HCT116 (cell line): ENCODE data around the gene LIN28A. TPM values are rescaled to one million over a fixed set of nuclear protein-coding genes. Genes with fewer than 3 reads are reported as not detected.

Experiments used
- ATAC-seq: fragments of 200-7000 bp; cut with Tn5 transposase; 2 replicates; pipeline ENCODE4 v1.9.1; 2020; ENCODE audit warnings: mild to moderate bottlenecking, moderate library complexity
- BruUV-seq: library from RNA; stranded (reverse); fragments of 400-500 nt; replicated peaks from 2 replicates; lab custom pipeline; 2021; lab: Mats Ljungman, UMichigan
- CTCF ChIA-PET: fragments of 300-600 bp; sonication (Branson Sonifier 250); formaldehyde crosslinking; loops from one replicate; lab custom pipeline; 2021; ENCODE audit warnings: antibody characterized with exemption; lab: Charles Lee
- POLR2A ChIA-PET: fragments of 300-600, 350-600 bp; sonication (Branson Sonifier 250); formaldehyde crosslinking; loops from one replicate; lab custom pipeline; 2021; ENCODE audit warnings: antibody characterized with exemption; lab: Charles Lee
- RAD21 ChIA-PET, 2 experiments: fragments of 300-600 bp; sonication (Branson Sonifier 250); formaldehyde crosslinking; loops; one replicate each; lab custom pipeline; 2023; ENCODE audit warnings: low total read pairs in 2 of 2; ENCODE audit not compliant: uncharacterized antibody in 2 of 2, unreplicated experiment in 2 of 2, low non-redundant PET in 1 of 2; lab: Charles Lee
- DNase-seq: peaks from one replicate; pipeline ENCODE4 v3.0.0-alpha.2; 2010; ENCODE audit warnings: low read depth, low spot score
- H2AFZ ChIP-seq: fragments of 200-600 bp; shearing (Covaris generic), sonication (generic); 2 replicates; pipeline ENCODE4 v1.6.1; 2017; ENCODE audit warnings: low read depth, mixed run types, mixed read lengths, antibody characterized with exemption, low read length; ENCODE audit not compliant: poor library complexity, severe bottlenecking
- H3K27ac ChIP-seq: 2 replicates; pipeline ENCODE4 v1.5.1; 2012; ENCODE audit warnings: low read depth, low read length
- H3K27me3 ChIP-seq: fragments of 200-600 bp; sonication (generic); 2 replicates; pipeline ENCODE4 v1.6.1; 2016; ENCODE audit warnings: mixed run types, low read length, mixed read lengths; ENCODE audit not compliant: insufficient read depth
- H3K36me3 ChIP-seq, 2 experiments: fragments of 200-500 bp in 1 of 2; fragments of 200-600 bp in 1 of 2; sonication (Bioruptor generic) in 1 of 2; sonication (generic) in 1 of 2; 2 replicates each; pipeline versions ENCODE4 v1.5.1 to v1.6.1; 2014 to 2016; ENCODE audit warnings: low read length in 2 of 2, inconsistent platforms in 1 of 2, mixed read lengths in 1 of 2, mixed run types in 1 of 2; ENCODE audit not compliant: insufficient read depth in 2 of 2, control insufficient read depth in 1 of 2
- H3K4me1 ChIP-seq, 2 experiments: fragments of 200-600 bp in 1 of 2; sonication (generic) in 1 of 2; 2 replicates each; pipeline versions ENCODE4 v1.5.1 to v1.6.1; 2012 to 2017; ENCODE audit warnings: low read length in 2 of 2, inconsistent platforms in 1 of 2, mild to moderate bottlenecking in 1 of 2, mixed read lengths in 1 of 2, mixed run types in 1 of 2, moderate library complexity in 1 of 2; ENCODE audit not compliant: insufficient read depth in 2 of 2, control insufficient read depth in 1 of 2
- H3K4me2 ChIP-seq: fragments of 200-600 bp; sonication (generic); 2 replicates; pipeline ENCODE4 v1.6.1; 2017; ENCODE audit warnings: mixed run types, low read length, mixed read lengths
- H3K4me3 ChIP-seq, 2 experiments: fragments of 200-600 bp in 1 of 2; sonication (generic) in 1 of 2; replicated peaks in 1 of 2; 2 replicates each; pipeline ENCODE4 v1.5.1; 2011 to 2016; ENCODE audit warnings: low read length in 2 of 2, control low read depth in 1 of 2, low read depth in 1 of 2, mild to moderate bottlenecking in 1 of 2, mixed read lengths in 1 of 2, mixed run types in 1 of 2
- H3K79me2 ChIP-seq: fragments of 200-600 bp; sonication (generic); 2 replicates; pipeline ENCODE4 v1.6.1; 2017; ENCODE audit warnings: mild to moderate bottlenecking, mixed run types, low read length, moderate library complexity, mixed read lengths; ENCODE audit not compliant: insufficient read depth
- H3K9ac ChIP-seq: fragments of 200-600 bp; sonication (generic); 2 replicates; pipeline ENCODE4 v1.6.1; 2016; ENCODE audit warnings: low read length, mixed read lengths
- H3K9me2 ChIP-seq: fragments of 200-600 bp; sonication (generic), shearing (Covaris generic); 2 replicates; pipeline ENCODE4 v1.6.1; 2017; ENCODE audit warnings: mixed run types, mild to moderate bottlenecking, moderate library complexity; ENCODE audit not compliant: insufficient read depth
- H3K9me3 ChIP-seq, 2 experiments: fragments of 200-500 bp in 1 of 2; fragments of 200-600 bp in 1 of 2; sonication (Bioruptor generic) in 1 of 2; sonication (generic) in 1 of 2; 2 replicates each; pipeline ENCODE4 v1.6.1; 2014 to 2017; ENCODE audit warnings: low read length in 2 of 2, mixed read lengths in 2 of 2, inconsistent platforms in 1 of 2, low read depth in 1 of 2, mild to moderate bottlenecking in 1 of 2, mixed run types in 1 of 2, moderate library complexity in 1 of 2; ENCODE audit not compliant: control insufficient read depth in 1 of 2, insufficient read depth in 1 of 2
- H4K20me1 ChIP-seq: fragments of 200-600 bp; sonication (generic), shearing (Covaris generic); 2 replicates; pipeline ENCODE4 v1.6.1; 2017; ENCODE audit warnings: mixed run types, mild to moderate bottlenecking, moderate library complexity; ENCODE audit not compliant: insufficient read depth
- CEBPB ChIP-seq: IDR thresholded peaks from 2 replicates; pipeline ENCODE4 v1.6.1; 2012; ENCODE audit warnings: low read depth
- CTCF ChIP-seq, 3 experiments: fragments of 200-600 bp in 1 of 3; sonication (generic) in 1 of 3; IDR thresholded peaks in 2 of 3; conservative IDR thresholded peaks in 1 of 3; 2 replicates each; pipeline ENCODE4 v1.5.1; 2012 to 2017; ENCODE audit warnings: low read depth in 2 of 3, low read length in 2 of 3, antibody characterized with exemption in 1 of 3, borderline replicate concordance in 1 of 3, control low read depth in 1 of 3, mild to moderate bottlenecking in 1 of 3, mixed read lengths in 1 of 3, mixed run types in 1 of 3, moderate library complexity in 1 of 3; ENCODE audit not compliant: insufficient read depth in 1 of 3
- ELF1 ChIP-seq: IDR thresholded peaks from 2 replicates; pipeline ENCODE4 v1.6.1; 2012; ENCODE audit warnings: low read depth, borderline replicate concordance
- FOSL1 ChIP-seq: IDR thresholded peaks from 2 replicates; pipeline ENCODE4 v1.6.1; 2012; ENCODE audit warnings: low read depth
- SRF ChIP-seq: IDR thresholded peaks from 2 replicates; pipeline ENCODE4 v1.6.1; 2012; ENCODE audit warnings: low read depth
- intact Hi-C: fragments of 100-400 bp; cut with micrococcal nuclease; formaldehyde crosslinking; loops from 2 replicates; pipeline ENCODE4 v1.10.0; 2022
- total RNA-seq: library from RNA; stranded (reverse); gene quantifications from one replicate; pipeline ENCODE4 v1.2.1, GENCODE V29; 2021; ENCODE audit not compliant: unreplicated experiment
- TF ChIP-seq, protein P1 (sequence below): IDR thresholded peaks from 2 replicates; pipeline ENCODE4 v1.6.1; 2012; ENCODE audit warnings: low read depth

Gene LIN28A
- total RNA-seq, 1 experiment from 2014 or later, result 1.4 TPM

- CTCF ChIA-PET, result interaction anchor here (1.6 to 2.0 kb wide), 3 partner anchors 32 to 52 kb away, joined by 4 to 9 read pairs (median 9); partner anchors contain the start of gene DHDDS
Observed at GRCh38 chr1:26468911-26469310, 58.3 kb downstream of the LIN28A start.

More at GRCh38 chr1:26468911-26469310, 58.3 kb downstream of the LIN28A start:
- H3K4me1 ChIP-seq, result peaks cover 12 to 37% of the 10 kb centered on the region in 2 experiments
- ATAC-seq (no peak), DNase-seq (no peak)
- no peak overlapping the region for H3K4me3 ChIP-seq
- POLR2A ChIA-PET, result no interaction called here
- H4K20me1 ChIP-seq, result peaks cover 9% of the 10 kb centered on the region; the same call in 1 of the 2 replicates
- H3K27ac ChIP-seq, result no peak overlapping the region
- no peak overlapping the region for H2AFZ ChIP-seq
- no peaks in the 10 kb centered on the region for H3K27me3 ChIP-seq
- H3K9me3 ChIP-seq, result no peaks in the 10 kb centered on the region
- intact Hi-C loops, result no loop called here
- H3K36me3 ChIP-seq, result peaks cover 6 to 28% of the 10 kb centered on the region in 2 experiments
- no peaks in the 10 kb centered on the region for H3K9me2 ChIP-seq
- H3K4me2 ChIP-seq, result no peak overlapping the region
- H3K79me2 ChIP-seq, result peaks cover 9% of the 10 kb centered on the region
- no peak overlapping the region for H3K9ac ChIP-seq
- RAD21 ChIA-PET, result no interaction called here
- TF ChIP-seq SRF (no peak), CTCF (IDR thresholded peaks at IDR 0.05 in 2 of 3, conservative IDR thresholded peaks at IDR 0.05 in 1 of 3; ENCODE audit: borderline replicate concordance in 1 of 3, insufficient read depth in 1 of 3, low read depth in 2 of 3, low read length in 2 of 3) (no peak), FOSL1 (no peak), ELF1 (no peak), CEBPB (no peak)
- TF ChIP-seq, protein P1, sequence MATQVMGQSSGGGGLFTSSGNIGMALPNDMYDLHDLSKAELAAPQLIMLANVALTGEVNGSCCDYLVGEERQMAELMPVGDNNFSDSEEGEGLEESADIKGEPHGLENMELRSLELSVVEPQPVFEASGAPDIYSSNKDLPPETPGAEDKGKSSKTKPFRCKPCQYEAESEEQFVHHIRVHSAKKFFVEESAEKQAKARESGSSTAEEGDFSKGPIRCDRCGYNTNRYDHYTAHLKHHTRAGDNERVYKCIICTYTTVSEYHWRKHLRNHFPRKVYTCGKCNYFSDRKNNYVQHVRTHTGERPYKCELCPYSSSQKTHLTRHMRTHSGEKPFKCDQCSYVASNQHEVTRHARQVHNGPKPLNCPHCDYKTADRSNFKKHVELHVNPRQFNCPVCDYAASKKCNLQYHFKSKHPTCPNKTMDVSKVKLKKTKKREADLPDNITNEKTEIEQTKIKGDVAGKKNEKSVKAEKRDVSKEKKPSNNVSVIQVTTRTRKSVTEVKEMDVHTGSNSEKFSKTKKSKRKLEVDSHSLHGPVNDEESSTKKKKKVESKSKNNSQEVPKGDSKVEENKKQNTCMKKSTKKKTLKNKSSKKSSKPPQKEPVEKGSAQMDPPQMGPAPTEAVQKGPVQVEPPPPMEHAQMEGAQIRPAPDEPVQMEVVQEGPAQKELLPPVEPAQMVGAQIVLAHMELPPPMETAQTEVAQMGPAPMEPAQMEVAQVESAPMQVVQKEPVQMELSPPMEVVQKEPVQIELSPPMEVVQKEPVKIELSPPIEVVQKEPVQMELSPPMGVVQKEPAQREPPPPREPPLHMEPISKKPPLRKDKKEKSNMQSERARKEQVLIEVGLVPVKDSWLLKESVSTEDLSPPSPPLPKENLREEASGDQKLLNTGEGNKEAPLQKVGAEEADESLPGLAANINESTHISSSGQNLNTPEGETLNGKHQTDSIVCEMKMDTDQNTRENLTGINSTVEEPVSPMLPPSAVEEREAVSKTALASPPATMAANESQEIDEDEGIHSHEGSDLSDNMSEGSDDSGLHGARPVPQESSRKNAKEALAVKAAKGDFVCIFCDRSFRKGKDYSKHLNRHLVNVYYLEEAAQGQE, result no peak
- no TSS peak for BruUV-seq
